Caco-2 (cell line): Measurements from ENCODE around the gene EPS8L1. TPM values are rescaled to one million over a fixed set of nuclear protein-coding genes. Genes with fewer than 3 reads are reported as not detected.

Experiments
- BruUV-seq: library from RNA; stranded (reverse); fragments of 400-500 nt; replicated peaks from 2 replicates; lab custom pipeline; 2021; lab: Mats Ljungman, UMichigan
- CTCF ChIA-PET: fragments of 300-600 bp; sonication (Branson Sonifier 250); formaldehyde crosslinking; loops from one replicate; lab custom pipeline; 2022; ENCODE audit warnings: antibody characterized with exemption; lab: Charles Lee
- POLR2A ChIA-PET: fragments of 300-600 bp; sonication (Branson Sonifier 250); formaldehyde crosslinking; loops from one replicate; lab custom pipeline; 2022; ENCODE audit warnings: antibody characterized with exemption; lab: Charles Lee
- DNase-seq, 2 experiments: peaks; one replicate each; pipeline versions ENCODE4 v3.0.0 to v3.0.0-alpha.2; 2020 to 2022
- H3K27me3 ChIP-seq: replicated peaks from 2 replicates; pipeline ENCODE4 v1.6.0; 2011; ENCODE audit warnings: low read length; ENCODE audit not compliant: control insufficient read depth, insufficient read depth
- H3K36me3 ChIP-seq: 2 replicates; pipeline ENCODE4 v1.5.1; 2011; ENCODE audit warnings: low read length; ENCODE audit not compliant: control insufficient read depth, insufficient read depth
- H3K4me1 ChIP-seq: fragments of 250-450 bp; sonication (Bioruptor Pico); 2 replicates; pipeline ENCODE4 v1.5.1; 2020; ENCODE audit warnings: mild to moderate bottlenecking
- H3K4me3 ChIP-seq: 2 replicates; pipeline ENCODE4 v1.5.1; 2011; ENCODE audit warnings: low read depth, mild to moderate bottlenecking, control low read depth, low read length
- H3K9me3 ChIP-seq: fragments of 250-450 bp; sonication (Bioruptor Pico); 2 replicates; pipeline ENCODE4 v1.5.1; 2020; ENCODE audit warnings: mild to moderate bottlenecking, moderate library complexity
- H3K27ac Mint-ChIP-seq: one replicate; pipeline ENCODE4 v1.8.0; 2022; ENCODE audit warnings: mixed read lengths; ENCODE audit not compliant: unreplicated experiment
- H3K27me3 Mint-ChIP-seq: one replicate; pipeline ENCODE4 v1.8.0; 2022; ENCODE audit warnings: mixed read lengths; ENCODE audit not compliant: insufficient read depth, unreplicated experiment
- H3K36me3 Mint-ChIP-seq: one replicate; pipeline ENCODE4 v1.8.0; 2022; ENCODE audit warnings: mild to moderate bottlenecking, mixed read lengths; ENCODE audit not compliant: insufficient read depth, unreplicated experiment
- H3K4me1 Mint-ChIP-seq: one replicate; pipeline ENCODE4 v1.8.0; 2022; ENCODE audit warnings: low read depth, mixed read lengths; ENCODE audit not compliant: unreplicated experiment
- H3K4me3 Mint-ChIP-seq: one replicate; pipeline ENCODE4 v1.8.0; 2022; ENCODE audit warnings: mild to moderate bottlenecking, moderate library complexity, mixed read lengths; ENCODE audit not compliant: unreplicated experiment
- H3K9me3 Mint-ChIP-seq: one replicate; pipeline ENCODE4 v1.8.0; 2022; ENCODE audit warnings: mixed read lengths; ENCODE audit not compliant: unreplicated experiment
- CTCF ChIP-seq, 2 experiments: fragments of 200-600 bp in 1 of 2; IDR thresholded peaks; 1 replicate in 1 of 2; 2 replicates in 1 of 2; pipeline versions ENCODE4 v1.5.1 to v1.8.0; 2011 to 2022; ENCODE audit warnings: antibody characterized with exemption in 1 of 2, control low read depth in 1 of 2, inconsistent platforms in 1 of 2, low read depth in 1 of 2, low read length in 1 of 2, mild to moderate bottlenecking in 1 of 2, moderate library complexity in 1 of 2; ENCODE audit not compliant: insufficient read depth in 1 of 2, severe bottlenecking in 1 of 2, unreplicated experiment in 1 of 2
- intact Hi-C: fragments of 100-400 bp; cut with micrococcal nuclease; formaldehyde crosslinking; loops from one replicate; pipeline ENCODE4 v1.10.0; 2022; ENCODE audit not compliant: unreplicated experiment
- total RNA-seq: library from RNA; stranded (reverse); gene quantifications from 2 replicates; pipeline ENCODE4 v1.2.3, GENCODE V29; 2022

Gene EPS8L1
- total RNA-seq, 1 experiment from 2014 or later = 135 TPM

DNA sequence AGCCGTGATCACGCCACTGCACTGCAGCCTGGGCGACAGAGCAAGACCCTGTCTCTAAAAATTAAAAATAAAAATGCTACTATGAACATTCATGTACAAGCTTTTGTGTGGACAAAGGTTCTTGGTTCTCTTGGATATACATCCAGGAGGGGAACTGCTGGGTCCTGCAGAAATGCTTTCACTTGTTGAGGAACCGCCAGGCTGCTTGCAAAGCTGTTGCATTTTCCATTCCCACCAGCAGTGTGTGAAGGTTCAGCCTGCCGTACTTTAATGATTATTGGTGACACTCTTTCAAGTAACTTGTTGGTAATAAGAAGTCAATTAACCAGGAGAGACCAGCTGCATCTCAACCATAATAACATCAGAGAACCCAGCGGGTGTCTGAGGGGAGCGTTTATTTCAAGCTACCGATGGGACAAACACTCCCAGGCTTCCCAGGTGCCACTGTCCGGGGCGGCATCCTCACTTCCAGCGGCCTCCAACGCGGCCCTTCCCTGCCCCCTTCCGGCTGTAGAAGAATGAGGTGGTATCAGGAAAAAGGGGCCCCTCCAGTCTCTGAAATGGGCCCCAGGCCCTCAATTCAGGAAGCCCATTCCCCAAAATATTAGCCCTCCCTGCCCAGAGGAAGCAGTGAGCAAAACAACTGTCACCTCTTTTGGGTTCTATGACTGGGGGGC, 56.9 kb downstream of the EPS8L1 start:
- intact Hi-C loops = loop anchor here (2.0 kb wide), 1 partner anchor 44 kb away; no protein-coding TSS in a partner anchor

GRCh38 chr19:55133639-55134444, 58.2 kb downstream of the EPS8L1 start:
- intact Hi-C loops = loop anchor here (2.0 kb wide), 1 partner anchor 45 kb away; no protein-coding TSS in a partner anchor
- TF ChIP-seq CTCF (IDR thresholded peaks at IDR 0.05; ENCODE audit: insufficient read depth in 1 of 2, low read depth in 1 of 2, low read length in 1 of 2, severe bottlenecking in 1 of 2, unreplicated experiment in 1 of 2) = no peak
- H3K4me1 ChIP-seq = 0 out of 2 replicates have a peak, but pooled peaks cover 3% of the 10 kb centered on the region
- no TSS peak for BruUV-seq
- Mint-ChIP-seq H3K4me3 (no peak overlapping the region), H3K9me3 (no peaks in the 10 kb centered on the region), H3K27ac (peak overlapping the region; percentile 29), H3K36me3 (no peaks in the 10 kb centered on the region), H3K4me1 (no peaks in the 10 kb centered on the region), H3K27me3 (no peaks in the 10 kb centered on the region)
- H3K36me3 ChIP-seq = no peaks in the 10 kb centered on the region
- ChIA-PET POLR2A (no interaction called here), CTCF (interaction anchor here (1.4 kb wide), 1 partner anchor 45 kb away, joined by 16 read pairs; no protein-coding TSS in a partner anchor)
- H3K27me3 ChIP-seq = no peaks in the 10 kb centered on the region
- no peaks in the 10 kb centered on the region for H3K9me3 ChIP-seq
- H3K4me3 ChIP-seq = no peak overlapping the region
- peak in 1 of 2 experiments; percentile 19 for DNase-seq

More for the DNA sequence above, 56.9 kb downstream of the EPS8L1 start:
- CTCF ChIA-PET = interaction anchor here (0.7 to 1.6 kb wide), 7 partner anchors 11 to 251 kb away, joined by 3 to 16 read pairs (median 3); partner anchors contain the start of gene RDH13
- DNase-seq = peak in 1 of 2 experiments; percentile 38
- Histone ChIP-seq H3K4me3 (no peak overlapping the region), H3K9me3 (no peaks in the 10 kb centered on the region), H3K36me3 (no peaks in the 10 kb centered on the region), H3K4me1 (0 out of 2 replicates have a peak, but pooled peaks cover 3% of the 10 kb centered on the region), H3K27me3 (no peaks in the 10 kb centered on the region)
- Mint-ChIP-seq H3K4me1 (no peaks in the 10 kb centered on the region), H3K27ac (no peak overlapping the region), H3K27me3 (no peaks in the 10 kb centered on the region), H3K36me3 (no peaks in the 10 kb centered on the region), H3K9me3 (no peaks in the 10 kb centered on the region), H3K4me3 (no peak overlapping the region)
- TF ChIP-seq CTCF (IDR thresholded peaks at IDR 0.05; ENCODE audit: insufficient read depth in 1 of 2, low read depth in 1 of 2, low read length in 1 of 2, severe bottlenecking in 1 of 2, unreplicated experiment in 1 of 2) = peak; percentile 38 to 41
- no TSS peak for BruUV-seq
- POLR2A ChIA-PET = interaction anchor here (0.6 kb wide), 1 partner anchor 252 kb away, joined by 3 read pairs; no protein-coding TSS in a partner anchor

DNA sequence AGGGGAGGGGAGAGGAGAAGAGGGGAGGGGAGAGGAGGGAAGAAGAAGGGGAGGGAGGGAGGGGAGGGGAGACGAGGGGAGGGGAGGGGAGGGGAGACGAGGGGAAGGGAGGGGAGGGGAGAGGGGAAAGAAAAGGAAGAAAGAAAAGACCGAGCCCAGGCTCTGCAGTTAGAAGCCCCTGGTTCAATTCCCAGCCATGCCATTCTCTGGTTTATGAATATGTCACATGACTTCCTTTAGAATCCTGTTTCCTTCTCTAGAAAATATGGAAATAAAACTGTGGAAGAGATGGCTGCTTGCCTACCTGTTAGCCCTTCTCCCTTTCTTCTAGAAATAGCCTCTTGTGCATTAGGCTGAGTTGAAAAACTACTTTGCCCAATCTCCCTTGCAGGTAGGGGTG, 59.1 kb downstream of the EPS8L1 start:
- ChIA-PET POLR2A (interaction anchor here (0.6 kb wide), 1 partner anchor 58 kb away, joined by 10 read pairs; no protein-coding TSS in a partner anchor), CTCF (no interaction called here)
- Mint-ChIP-seq H3K36me3 (no peaks in the 10 kb centered on the region), H3K9me3 (no peaks in the 10 kb centered on the region), H3K4me3 (no peak overlapping the region), H3K4me1 (no peaks in the 10 kb centered on the region), H3K27ac (no peak overlapping the region), H3K27me3 (no peaks in the 10 kb centered on the region)
- Histone ChIP-seq H3K9me3 (no peaks in the 10 kb centered on the region), H3K36me3 (no peaks in the 10 kb centered on the region), H3K27me3 (no peaks in the 10 kb centered on the region), H3K4me3 (no peak overlapping the region), H3K4me1 (0 out of 2 replicates have a peak, but pooled peaks cover 3% of the 10 kb centered on the region)
- no peak for DNase-seq
- intact Hi-C loops = no loop called here
- TF ChIP-seq CTCF (IDR thresholded peaks at IDR 0.05; ENCODE audit: insufficient read depth in 1 of 2, low read depth in 1 of 2, low read length in 1 of 2, severe bottlenecking in 1 of 2, unreplicated experiment in 1 of 2) = no peak
- no TSS peak for BruUV-seq
